Fibroblast of gingiva (primary cell): Measurements from ENCODE around the gene MARS1.

Source experiments
- DNase-seq: peaks from one replicate; pipeline ENCODE4 v3.0.0-alpha.2; 2011; ENCODE audit warnings: low read depth

MARS1 gene

GRCh38 chr12:57458665-57459054 lies 29.2 kb upstream of the MARS1 start:
- no peak for DNase-seq

GRCh38 chr12:57459055-57459749 lies 28.7 kb upstream of the MARS1 start:
- DNase-seq: peak; percentile 94

DNA sequence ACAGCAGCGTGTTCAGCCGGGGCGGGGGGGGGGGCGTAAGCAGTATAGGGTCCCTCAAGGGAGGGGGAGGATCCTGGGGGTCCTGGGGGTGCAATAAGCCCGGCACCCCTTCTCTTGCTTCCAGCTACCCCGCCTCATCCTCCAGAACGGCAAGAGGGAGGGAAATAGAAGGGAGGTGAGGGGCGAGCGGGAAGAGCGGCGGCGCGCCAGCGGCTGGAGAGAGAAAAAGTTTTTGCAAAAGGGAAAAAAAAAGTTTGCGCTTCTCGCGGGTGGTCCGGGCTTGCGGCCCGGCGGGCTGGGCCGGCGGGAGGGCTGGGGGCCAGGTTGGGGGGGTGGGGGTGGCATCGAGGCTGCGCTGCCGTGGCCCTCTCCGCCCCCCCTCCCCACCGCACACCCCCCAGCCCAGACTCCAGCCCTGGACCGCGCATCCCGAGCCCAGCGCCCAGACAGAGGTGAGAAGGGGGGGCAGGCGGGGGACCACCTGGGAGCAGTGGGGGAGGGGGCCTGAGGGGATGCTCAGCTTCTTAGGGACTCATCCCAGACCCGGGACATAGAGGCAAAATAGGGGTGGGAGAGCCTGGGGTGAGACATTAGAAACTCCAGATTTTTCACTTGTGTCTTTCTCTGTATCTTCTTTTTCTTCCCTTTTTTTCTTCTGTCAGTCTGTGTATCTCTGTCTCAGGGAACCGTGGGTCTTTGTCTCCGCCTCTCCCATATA lies 28.0 kb upstream of the MARS1 start, which contains the start of gene GLI1:
Gene GLI1, plus strand, starts transcription at position 36 of the 718 bp plus-strand sequence. CDS start 3,907 bp downstream, outside the sequence.
- DNase-seq: peak; percentile 28

GRCh38 chr12:57460468-57460784 lies 27.4 kb upstream of the MARS1 start:
- no peak for DNase-seq

GRCh38 chr12:57460841-57461275 lies 27.0 kb upstream of the MARS1 start:
- DNase-seq: no peak

- peak; percentile 29 for DNase-seq
Observed at GRCh38 chr12:57461276-57461916, 26.5 kb upstream of the MARS1 start.

- no peak for DNase-seq
Observed at GRCh38 chr12:57461917-57462250, 26.0 kb upstream of the MARS1 start.

GRCh38 chr12:57462251-57462911 lies 25.5 kb upstream of the MARS1 start:
- peak; percentile 73 for DNase-seq

DNA sequence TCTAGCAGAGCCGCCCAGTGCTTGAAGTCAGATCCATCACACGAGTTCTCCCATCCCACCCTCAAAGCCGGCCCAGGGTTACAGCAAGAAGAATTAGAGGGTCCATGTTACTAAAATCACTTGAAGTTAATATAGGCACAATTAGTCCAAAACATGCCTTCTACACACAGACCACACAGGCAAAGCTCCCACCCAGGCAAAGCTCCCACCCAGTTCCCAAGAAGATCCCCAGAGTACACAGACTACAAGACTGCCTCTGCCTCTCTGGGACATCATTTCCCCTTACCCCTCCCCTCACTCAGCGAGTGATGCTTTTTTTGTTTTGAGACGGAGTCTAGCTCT lies 25.0 kb upstream of the MARS1 start:
- DNase-seq: no peak

DNA sequence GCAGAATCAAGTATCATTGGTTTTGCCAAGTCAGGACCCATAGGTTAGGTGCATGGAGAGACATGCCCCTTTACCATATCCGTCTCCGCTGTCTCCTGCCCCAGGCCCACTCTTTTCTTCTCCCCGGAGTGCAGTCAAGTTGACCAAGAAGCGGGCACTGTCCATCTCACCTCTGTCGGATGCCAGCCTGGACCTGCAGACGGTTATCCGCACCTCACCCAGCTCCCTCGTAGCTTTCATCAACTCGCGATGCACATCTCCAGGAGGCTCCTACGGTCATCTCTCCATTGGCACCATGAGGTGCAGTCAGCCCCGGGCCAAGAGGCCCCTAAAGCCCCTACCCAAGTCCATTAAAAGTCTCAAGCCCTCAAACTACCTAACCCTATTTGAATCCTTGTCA lies 23.3 kb upstream of the MARS1 start:
- no peak for DNase-seq

DNA sequence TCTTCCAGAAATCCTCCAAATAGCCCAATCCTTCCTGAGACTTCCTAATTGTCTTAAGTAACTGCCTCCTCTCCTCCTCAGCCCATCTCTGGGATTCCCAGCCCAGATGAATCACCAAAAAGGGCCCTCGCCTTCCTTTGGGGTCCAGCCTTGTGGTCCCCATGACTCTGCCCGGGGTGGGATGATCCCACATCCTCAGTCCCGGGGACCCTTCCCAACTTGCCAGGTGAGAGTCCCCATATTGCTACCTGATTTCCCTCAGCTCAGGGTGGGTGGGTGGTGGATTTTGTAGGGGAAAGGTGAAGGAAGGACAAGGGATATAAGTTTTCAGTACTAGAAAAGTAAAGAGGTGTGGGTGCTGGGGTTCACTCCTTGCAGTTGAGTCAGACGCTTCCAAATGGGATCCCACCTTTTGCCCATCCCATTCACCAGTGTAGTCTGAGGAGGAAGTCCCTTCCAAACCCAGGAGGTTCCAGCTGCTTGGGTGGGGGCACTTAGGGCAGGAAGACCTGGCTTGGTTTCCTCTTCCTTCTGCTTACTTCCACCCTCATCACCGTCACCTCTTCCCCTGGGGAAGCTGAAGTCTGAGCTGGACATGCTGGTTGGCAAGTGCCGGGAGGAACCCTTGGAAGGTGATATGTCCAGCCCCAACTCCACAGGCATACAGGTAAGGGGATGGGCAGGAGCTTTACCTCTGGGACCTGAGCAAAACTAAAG lies 22.7 kb upstream of the MARS1 start:
- no peak for DNase-seq

GRCh38 chr12:57465747-57466505 lies 21.9 kb upstream of the MARS1 start:
- no peak for DNase-seq

- DNase-seq: no peak
Observed at GRCh38 chr12:57467212-57467874, 20.5 kb upstream of the MARS1 start.

DNA sequence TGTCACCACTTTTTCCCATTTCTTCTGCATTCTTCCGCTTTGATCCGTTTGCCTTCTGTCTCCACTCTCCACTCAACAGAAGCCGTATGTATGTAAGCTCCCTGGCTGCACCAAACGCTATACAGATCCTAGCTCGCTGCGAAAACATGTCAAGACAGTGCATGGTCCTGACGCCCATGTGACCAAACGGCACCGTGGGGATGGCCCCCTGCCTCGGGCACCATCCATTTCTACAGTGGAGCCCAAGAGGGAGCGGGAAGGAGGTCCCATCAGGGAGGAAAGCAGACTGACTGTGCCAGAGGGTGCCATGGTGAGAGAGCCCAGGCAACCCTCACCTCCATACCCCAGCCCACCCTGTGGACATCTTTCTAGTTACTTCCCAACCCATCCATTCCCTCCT lies 20.0 kb upstream of the MARS1 start:
- DNase-seq: no peak

GRCh38 chr12:57469296-57470164 lies 18.3 kb upstream of the MARS1 start:
- DNase-seq: no peak

- no peak for DNase-seq
Observed at GRCh38 chr12:57470286-57470969, 17.4 kb upstream of the MARS1 start.

DNA sequence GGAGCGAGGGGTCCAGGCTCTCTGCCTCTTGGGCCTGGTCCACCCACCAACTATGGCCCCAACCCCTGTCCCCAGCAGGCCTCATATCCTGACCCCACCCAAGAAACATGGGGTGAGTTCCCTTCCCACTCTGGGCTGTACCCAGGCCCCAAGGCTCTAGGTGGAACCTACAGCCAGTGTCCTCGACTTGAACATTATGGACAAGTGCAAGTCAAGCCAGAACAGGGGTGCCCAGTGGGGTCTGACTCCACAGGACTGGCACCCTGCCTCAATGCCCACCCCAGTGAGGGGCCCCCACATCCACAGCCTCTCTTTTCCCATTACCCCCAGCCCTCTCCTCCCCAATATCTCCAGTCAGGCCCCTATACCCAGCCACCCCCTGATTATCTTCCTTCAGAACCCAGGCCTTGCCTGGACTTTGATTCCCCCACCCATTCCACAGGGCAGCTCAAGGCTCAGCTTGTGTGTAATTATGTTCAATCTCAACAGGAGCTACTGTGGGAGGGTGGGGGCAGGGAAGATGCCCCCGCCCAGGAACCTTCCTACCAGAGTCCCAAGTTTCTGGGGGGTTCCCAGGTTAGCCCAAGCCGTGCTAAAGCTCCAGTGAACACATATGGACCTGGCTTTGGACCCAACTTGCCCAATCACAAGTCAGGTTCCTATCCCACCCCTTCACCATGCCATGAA lies 16.8 kb upstream of the MARS1 start:
- DNase-seq: no peak

DNA sequence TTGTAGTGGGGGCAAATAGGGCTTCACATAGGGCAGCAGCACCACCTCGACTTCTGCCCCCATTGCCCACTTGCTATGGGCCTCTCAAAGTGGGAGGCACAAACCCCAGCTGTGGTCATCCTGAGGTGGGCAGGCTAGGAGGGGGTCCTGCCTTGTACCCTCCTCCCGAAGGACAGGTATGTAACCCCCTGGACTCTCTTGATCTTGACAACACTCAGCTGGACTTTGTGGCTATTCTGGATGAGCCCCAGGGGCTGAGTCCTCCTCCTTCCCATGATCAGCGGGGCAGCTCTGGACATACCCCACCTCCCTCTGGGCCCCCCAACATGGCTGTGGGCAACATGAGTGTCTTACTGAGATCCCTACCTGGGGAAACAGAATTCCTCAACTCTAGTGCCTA lies 16.2 kb upstream of the MARS1 start:
- DNase-seq: no peak

DNA sequence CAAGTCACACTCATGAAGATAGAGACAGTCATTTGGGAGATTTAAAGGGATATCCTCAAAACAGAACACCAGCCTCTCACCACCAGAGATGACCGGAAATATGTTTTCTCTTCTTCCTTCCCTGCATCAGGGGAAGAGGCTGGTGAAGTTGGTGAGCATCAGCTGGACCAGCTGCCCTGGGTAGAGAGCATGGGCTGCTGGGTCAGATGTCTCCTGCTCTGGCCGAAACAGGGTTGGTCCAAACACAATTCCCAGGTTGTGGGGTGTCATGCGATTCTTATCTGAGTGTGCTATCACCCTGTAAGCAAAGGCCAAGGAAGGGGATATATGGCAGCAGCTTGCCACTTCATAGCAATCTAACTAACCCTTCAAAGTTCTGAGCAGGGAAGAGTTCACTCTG lies 15.5 kb upstream of the MARS1 start:
- no peak for DNase-seq
